ENCODE measurements around the gene SASS6. TPM values are rescaled to one million over a fixed set of nuclear protein-coding genes. Genes with fewer than 3 reads are reported as not detected.
"Not testable (repeated sequence)": the region's sequence is repeated elsewhere in the genome, so short reads cannot be mapped to it uniquely, and the experiment has no call there.

SASS6 gene
- total RNA-seq, 4 donors from 2014 or later: 2.6 to 4.6 (median 3.5) TPM

DNA sequence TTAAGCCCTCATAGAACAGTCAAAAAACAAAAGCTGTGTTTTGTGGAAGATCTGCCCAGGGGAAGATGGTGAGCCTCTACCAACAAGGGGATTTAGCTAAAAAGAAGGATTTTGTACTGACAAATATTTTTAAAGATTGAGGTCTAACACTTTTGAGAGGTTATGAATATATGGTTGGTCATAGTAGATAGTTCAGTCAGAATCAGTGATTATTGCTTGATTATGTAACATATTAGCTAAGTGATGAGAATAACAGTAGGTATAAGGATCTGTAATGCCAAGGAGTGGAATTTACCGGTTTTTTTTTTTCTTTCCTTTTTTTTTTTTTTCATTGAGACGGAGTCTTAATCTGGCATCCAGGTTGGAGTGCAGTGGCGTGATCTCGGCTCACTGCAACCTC lies 79.0 kb downstream of the SASS6 start:
- intact Hi-C loops (cut with DNase I): no loop called here
- WGBS, 2 donors: 93 to 99% methylated on average over 4 of the region's 4 CpGs
- no peak for TF ChIP-seq POLR2A (IDR thresholded peaks at IDR 0.05)
- TF ChIP-seq, protein P1, sequence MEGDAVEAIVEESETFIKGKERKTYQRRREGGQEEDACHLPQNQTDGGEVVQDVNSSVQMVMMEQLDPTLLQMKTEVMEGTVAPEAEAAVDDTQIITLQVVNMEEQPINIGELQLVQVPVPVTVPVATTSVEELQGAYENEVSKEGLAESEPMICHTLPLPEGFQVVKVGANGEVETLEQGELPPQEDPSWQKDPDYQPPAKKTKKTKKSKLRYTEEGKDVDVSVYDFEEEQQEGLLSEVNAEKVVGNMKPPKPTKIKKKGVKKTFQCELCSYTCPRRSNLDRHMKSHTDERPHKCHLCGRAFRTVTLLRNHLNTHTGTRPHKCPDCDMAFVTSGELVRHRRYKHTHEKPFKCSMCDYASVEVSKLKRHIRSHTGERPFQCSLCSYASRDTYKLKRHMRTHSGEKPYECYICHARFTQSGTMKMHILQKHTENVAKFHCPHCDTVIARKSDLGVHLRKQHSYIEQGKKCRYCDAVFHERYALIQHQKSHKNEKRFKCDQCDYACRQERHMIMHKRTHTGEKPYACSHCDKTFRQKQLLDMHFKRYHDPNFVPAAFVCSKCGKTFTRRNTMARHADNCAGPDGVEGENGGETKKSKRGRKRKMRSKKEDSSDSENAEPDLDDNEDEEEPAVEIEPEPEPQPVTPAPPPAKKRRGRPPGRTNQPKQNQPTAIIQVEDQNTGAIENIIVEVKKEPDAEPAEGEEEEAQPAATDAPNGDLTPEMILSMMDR (IDR thresholded peaks at IDR 0.05): no peak

DNA sequence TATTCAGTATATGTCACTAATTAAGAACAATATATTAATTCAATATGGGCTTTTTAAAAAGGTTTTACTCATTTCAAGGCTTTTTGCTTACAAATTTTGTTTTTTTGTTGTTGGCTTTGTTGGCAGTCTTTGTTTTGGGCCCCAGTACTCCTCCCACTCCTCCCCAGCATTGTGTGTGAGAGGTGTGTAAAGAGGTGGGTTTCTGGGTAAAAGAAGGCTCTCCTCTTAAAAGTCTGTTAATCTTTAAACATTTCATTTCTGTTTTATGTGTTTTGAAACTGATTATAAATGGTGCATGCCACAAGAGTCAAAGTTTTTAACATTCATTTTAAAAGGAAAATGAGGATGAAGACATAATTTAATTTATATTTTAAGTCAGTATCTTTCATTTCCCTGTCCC lies 79.6 kb downstream of the SASS6 start:
- Histone ChIP-seq H3K36me3 (no peaks in the 10 kb centered on the region), H3K9me3 (no peaks in the 10 kb centered on the region), H3K27me3 (no peaks in the 10 kb centered on the region), H3K27ac (no peak overlapping the region), H3K4me3 (replicated peaks in 1 of 3) (no peak overlapping the region), H3K4me1 (peaks cover 0 to 17% of the 10 kb centered on the region in 2 donors)
- TF ChIP-seq, protein P1 (IDR thresholded peaks at IDR 0.05): no peak
- no peak for TF ChIP-seq POLR2A (IDR thresholded peaks at IDR 0.05)
- intact Hi-C loops (cut with DNase I): no loop called here
- no peak for DNase-seq

More for the DNA sequence above, 79.0 kb downstream of the SASS6 start:
- Histone ChIP-seq H3K9me3 (no peaks in the 10 kb centered on the region), H3K36me3 (no peaks in the 10 kb centered on the region), H3K4me1 (peaks cover 0 to 11% of the 10 kb centered on the region in 2 donors), H3K4me3 (replicated peaks in 1 of 3) (no peak overlapping the region), H3K27ac (no peak overlapping the region), H3K27me3 (no peaks in the 10 kb centered on the region)
- no peak for DNase-seq

DNA sequence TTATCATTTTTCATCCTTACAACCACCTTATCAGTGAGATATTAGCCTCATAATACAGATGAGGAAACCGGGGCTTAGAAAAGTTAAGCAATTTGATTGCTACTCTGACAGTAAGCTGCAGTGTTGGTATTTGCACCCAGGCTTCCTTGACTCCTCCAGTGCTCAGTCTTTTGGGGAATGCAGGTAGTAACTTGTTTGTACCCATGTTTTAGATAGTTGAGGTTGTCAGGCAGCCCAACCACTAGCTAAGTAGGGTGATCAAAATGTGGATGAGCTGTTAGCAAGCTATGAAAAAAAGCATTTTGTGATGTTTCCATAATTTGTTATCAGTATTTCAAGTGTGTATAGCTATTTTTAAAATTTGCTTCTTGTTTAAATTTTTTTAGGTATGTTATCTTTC lies 80.8 kb downstream of the SASS6 start:
- H3K36me3 ChIP-seq: no peaks in the 10 kb centered on the region
- H3K4me1 ChIP-seq: peaks cover 0 to 20% of the 10 kb centered on the region in 2 donors
- H3K9me3 ChIP-seq: no peaks in the 10 kb centered on the region
- no peaks in the 10 kb centered on the region for H3K27me3 ChIP-seq
- H3K4me3 ChIP-seq (replicated peaks in 1 of 3): no peak overlapping the region
- no peak overlapping the region for H3K27ac ChIP-seq
- intact Hi-C loops (cut with DNase I): no loop called here
- no peak for TF ChIP-seq POLR2A (IDR thresholded peaks at IDR 0.05)
- TF ChIP-seq, protein P1 (IDR thresholded peaks at IDR 0.05): no peak
- WGBS, 2 donors: 90 to 93% methylated on average over 1 of the region's 1 CpG
- DNase-seq: no peak

DNA sequence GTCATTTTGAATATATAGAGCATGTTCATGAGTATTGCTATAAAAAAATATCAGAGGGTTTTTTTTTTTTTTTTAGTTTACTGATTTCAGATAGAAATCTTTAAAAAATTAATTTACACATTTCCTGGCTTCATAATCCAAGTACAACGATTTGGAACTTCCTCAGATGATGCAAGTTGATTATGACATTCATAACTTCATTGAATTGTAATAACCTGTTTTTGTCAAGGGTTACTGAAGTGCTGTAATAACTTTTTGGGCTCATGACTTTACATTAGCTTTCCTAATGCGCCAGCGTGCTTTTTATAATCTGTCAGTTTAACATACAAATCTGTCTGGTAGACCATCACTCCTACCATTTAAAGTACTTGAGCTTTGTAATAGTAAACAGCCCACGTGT lies 81.3 kb downstream of the SASS6 start:
- WGBS, 2 donors: 88 to 91% methylated on average over 4 of the region's 4 CpGs
- H3K27me3 ChIP-seq: no peaks in the 10 kb centered on the region
- H3K36me3 ChIP-seq: no peaks in the 10 kb centered on the region
- no peak for TF ChIP-seq POLR2A (IDR thresholded peaks at IDR 0.05)
- TF ChIP-seq, protein P1 (IDR thresholded peaks at IDR 0.05): no peak
- H3K4me3 ChIP-seq (replicated peaks in 1 of 3): no peak overlapping the region
- H3K9me3 ChIP-seq: no peaks in the 10 kb centered on the region
- peaks cover 0 to 20% of the 10 kb centered on the region in 2 donors for H3K4me1 ChIP-seq
- intact Hi-C loops (cut with DNase I): no loop called here
- DNase-seq: no peak
- no peak overlapping the region for H3K27ac ChIP-seq

DNA sequence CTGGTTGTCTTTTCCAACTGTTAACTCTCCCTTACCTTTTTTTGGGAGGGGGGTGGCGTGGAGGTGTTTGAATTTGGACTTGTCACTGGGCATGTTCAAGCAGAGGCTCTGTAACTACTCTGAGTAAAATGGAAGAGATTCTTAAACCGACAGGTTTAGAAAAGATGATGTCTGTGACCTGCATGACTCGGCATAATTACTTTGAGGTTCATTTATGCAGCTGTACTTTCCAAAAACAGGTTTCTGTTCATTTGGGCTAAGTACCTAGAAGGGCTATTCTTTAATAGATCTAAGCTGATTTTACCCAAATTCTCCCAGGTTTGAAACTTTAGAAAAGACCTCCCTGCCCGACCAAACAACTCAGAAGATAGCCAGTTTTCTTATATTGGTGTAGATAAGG lies 82.6 kb downstream of the SASS6 start:
- no peak for DNase-seq
- 85 to 89% methylated on average over 4 of the region's 4 CpGs for WGBS, 2 donors
- Histone ChIP-seq H3K27me3 (no peaks in the 10 kb centered on the region), H3K4me3 (replicated peaks in 1 of 3) (no peak overlapping the region), H3K27ac (peak overlapping the region in 1 of 3 donors; percentile 34), H3K4me1 (peaks cover 0 to 20% of the 10 kb centered on the region in 2 donors), H3K9me3 (no peaks in the 10 kb centered on the region), H3K36me3 (no peaks in the 10 kb centered on the region)
- TF ChIP-seq POLR2A (IDR thresholded peaks at IDR 0.05): no peak
- TF ChIP-seq, protein P1 (IDR thresholded peaks at IDR 0.05): no peak
- intact Hi-C loops (cut with DNase I): no loop called here

DNA sequence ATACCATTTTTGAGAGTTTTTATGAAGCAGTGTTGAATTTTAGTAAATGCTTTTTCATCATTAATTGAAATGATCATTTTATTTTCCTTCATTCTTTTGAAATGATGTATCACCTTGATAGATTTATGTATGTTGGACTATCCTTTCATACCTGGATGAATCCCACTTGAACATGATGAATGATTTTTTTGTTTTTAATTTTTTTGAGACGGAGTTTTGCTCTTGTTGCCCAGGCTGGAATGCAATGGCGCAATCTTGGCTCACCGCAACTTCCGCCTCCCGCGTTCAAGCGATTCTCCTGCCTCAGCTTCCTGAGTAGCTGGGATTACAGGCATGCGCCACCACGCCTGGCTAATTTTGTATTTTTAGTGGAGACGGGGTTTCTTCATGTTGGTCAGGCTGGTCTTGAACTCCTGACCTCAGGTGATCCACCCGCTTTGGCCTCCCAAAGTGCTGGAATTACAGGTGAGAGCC lies 85.5 kb downstream of the SASS6 start:
- H3K4me1 ChIP-seq: peaks cover 0 to 20% of the 10 kb centered on the region in 2 donors
- H3K27ac ChIP-seq; DNase-seq; H3K27me3 ChIP-seq; H3K36me3 ChIP-seq; H3K4me3 ChIP-seq (replicated peaks in 1 of 3); H3K9me3 ChIP-seq; intact Hi-C loops (cut with DNase I): not testable (repeated sequence)
- 95 to 96% methylated on average over 11 of the region's 11 CpGs for WGBS, 2 donors

All from thyroid gland (tissue), 4 donors.